Esophagus muscularis mucosa (tissue), 4 donors: ENCODE data around the gene WDR89. TPM values are rescaled to one million over a fixed set of nuclear protein-coding genes. Genes with fewer than 3 reads are reported as not detected.
A peak's percentile ranks its signal among the peaks of the same experiment; 100 is the strongest.
"Not testable (repeated sequence)": the region's sequence is repeated elsewhere in the genome, so short reads cannot be mapped to it uniquely, and the experiment has no call there.

ENCODE experiments used
- DNase-seq: peaks from one replicate; pipeline ENCODE4 v3.0.0-alpha.2; 2017; ENCODE audit errors: extremely low spot score
- H3K27ac ChIP-seq, 4 donors: fragments of 200-600 bp; sonication (generic); replicated peaks in 1 of 4; 1 replicate in 3 of 4; 2 replicates in 1 of 4; pipeline ENCODE4 v1.5.1; 2016 to 2019; ENCODE audit warnings: mild to moderate bottlenecking in 1 of 4
- H3K27me3 ChIP-seq, 4 donors: fragments of 200-600 bp; sonication (generic); one replicate each; pipeline versions ENCODE4 v1.5.1 to v1.6.0; 2016 to 2019
- H3K36me3 ChIP-seq, 4 donors: fragments of 200-600 bp; sonication (generic); one replicate each; pipeline ENCODE4 v1.5.1; 2016 to 2019
- H3K4me1 ChIP-seq, 4 donors: fragments of 200-600 bp; sonication (generic); one replicate each; pipeline ENCODE4 v1.5.1; 2016 to 2019
- H3K4me3 ChIP-seq, 4 donors: fragments of 200-600 bp; sonication (generic); 1 replicate in 2 of 4; 2 replicates in 2 of 4; pipeline ENCODE4 v1.5.1; 2016 to 2019; ENCODE audit warnings: mild to moderate bottlenecking in 4 of 4, moderate library complexity in 1 of 4
- H3K9me3 ChIP-seq, 4 donors: fragments of 200-600 bp; sonication (generic); 1 replicate in 3 of 4; 2 replicates in 1 of 4; pipeline ENCODE4 v1.5.1; 2016 to 2019
- EP300 ChIP-seq: sonication (generic); formaldehyde crosslinking; IDR thresholded peaks from one replicate; pipeline ENCODE4 v1.6.1; 2017; ENCODE audit warnings: antibody characterized with exemption
- POLR2A ChIP-seq: fragments of 450-650 bp; IDR thresholded peaks from one replicate; pipeline ENCODE4 v1.6.1; 2017; ENCODE audit warnings: antibody characterized with exemption, moderate library complexity, mild to moderate bottlenecking, low read depth
- POLR2AphosphoS5 ChIP-seq, 2 donors: sonication (generic); formaldehyde crosslinking; IDR thresholded peaks; one replicate each; pipeline ENCODE4 v1.6.1; 2017; ENCODE audit warnings: antibody characterized with exemption in 2 of 2
- WGBS: methylation state at CpG from one replicate; pipeline ENCODE4 v1.1.5; 2018; 5-methylcytosine and 5-hydroxymethylcytosine counted together
- intact Hi-C: fragments of 100-400 bp; cut with DNase I; formaldehyde crosslinking; loops from one replicate; pipeline ENCODE4 v1.15.1; 2023
- total RNA-seq, 4 donors: library from RNA; depleted of rRNA; stranded (reverse); fragments of >200 nt; gene quantifications; one replicate each; pipeline versions ENCODE4 v1.1.0 to v1.2.1, GENCODE V29; 2016
- TF ChIP-seq, protein P1 (sequence below), 3 experiments: fragments of 200-600 bp in 2 of 3; fragments of 450-650 bp in 1 of 3; sonication (generic) in 2 of 3; IDR thresholded peaks; one replicate each; pipeline ENCODE4 v1.5.1; 2017 to 2019; ENCODE audit warnings: antibody characterized with exemption in 3 of 3, mild to moderate bottlenecking in 2 of 3, moderate library complexity in 1 of 3

WDR89 gene
- total RNA-seq, 4 donors from 2014 or later = 4.5 to 9.6 (median 6.9) TPM

- DNase-seq = no peak
- peaks cover 0 to under 1% (median 0%) of the 10 kb centered on the region in 4 donors for H3K36me3 ChIP-seq
- WGBS = 84% methylated on average over 6 of the region's 6 CpGs
- no peak for TF ChIP-seq POLR2AphosphoS5 (IDR thresholded peaks at IDR 0.05)
- no peak for TF ChIP-seq POLR2A
- TF ChIP-seq EP300 = no peak
- TF ChIP-seq, protein P1, sequence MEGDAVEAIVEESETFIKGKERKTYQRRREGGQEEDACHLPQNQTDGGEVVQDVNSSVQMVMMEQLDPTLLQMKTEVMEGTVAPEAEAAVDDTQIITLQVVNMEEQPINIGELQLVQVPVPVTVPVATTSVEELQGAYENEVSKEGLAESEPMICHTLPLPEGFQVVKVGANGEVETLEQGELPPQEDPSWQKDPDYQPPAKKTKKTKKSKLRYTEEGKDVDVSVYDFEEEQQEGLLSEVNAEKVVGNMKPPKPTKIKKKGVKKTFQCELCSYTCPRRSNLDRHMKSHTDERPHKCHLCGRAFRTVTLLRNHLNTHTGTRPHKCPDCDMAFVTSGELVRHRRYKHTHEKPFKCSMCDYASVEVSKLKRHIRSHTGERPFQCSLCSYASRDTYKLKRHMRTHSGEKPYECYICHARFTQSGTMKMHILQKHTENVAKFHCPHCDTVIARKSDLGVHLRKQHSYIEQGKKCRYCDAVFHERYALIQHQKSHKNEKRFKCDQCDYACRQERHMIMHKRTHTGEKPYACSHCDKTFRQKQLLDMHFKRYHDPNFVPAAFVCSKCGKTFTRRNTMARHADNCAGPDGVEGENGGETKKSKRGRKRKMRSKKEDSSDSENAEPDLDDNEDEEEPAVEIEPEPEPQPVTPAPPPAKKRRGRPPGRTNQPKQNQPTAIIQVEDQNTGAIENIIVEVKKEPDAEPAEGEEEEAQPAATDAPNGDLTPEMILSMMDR (IDR thresholded peaks at IDR 0.05) = no peak
- H3K27ac ChIP-seq = no peak overlapping the region
- no peaks in the 10 kb centered on the region for H3K27me3 ChIP-seq
- H3K4me3 ChIP-seq = no peak overlapping the region
- intact Hi-C loops = loop anchor here (10.0 kb wide), 1 partner anchor 117 kb away; no protein-coding TSS in a partner anchor
- no peaks in the 10 kb centered on the region for H3K9me3 ChIP-seq
- H3K4me1 ChIP-seq = peaks cover 0 to 2% (median 2%) of the 10 kb centered on the region in 4 donors
Measured at GRCh38 chr14:63647696-63648410, 6.2 kb upstream of the WDR89 start.

GRCh38 chr14:63644741-63645140 is 3.1 kb upstream of the WDR89 start:
- intact Hi-C loops = loop anchor here (5.0 to 10.0 kb wide), 4 partner anchors 83 to 257 kb away; partner anchors contain the start of genes PPP2R5E and SGPP1
- WGBS = 80% methylated on average over 2 of the region's 2 CpGs

DNA sequence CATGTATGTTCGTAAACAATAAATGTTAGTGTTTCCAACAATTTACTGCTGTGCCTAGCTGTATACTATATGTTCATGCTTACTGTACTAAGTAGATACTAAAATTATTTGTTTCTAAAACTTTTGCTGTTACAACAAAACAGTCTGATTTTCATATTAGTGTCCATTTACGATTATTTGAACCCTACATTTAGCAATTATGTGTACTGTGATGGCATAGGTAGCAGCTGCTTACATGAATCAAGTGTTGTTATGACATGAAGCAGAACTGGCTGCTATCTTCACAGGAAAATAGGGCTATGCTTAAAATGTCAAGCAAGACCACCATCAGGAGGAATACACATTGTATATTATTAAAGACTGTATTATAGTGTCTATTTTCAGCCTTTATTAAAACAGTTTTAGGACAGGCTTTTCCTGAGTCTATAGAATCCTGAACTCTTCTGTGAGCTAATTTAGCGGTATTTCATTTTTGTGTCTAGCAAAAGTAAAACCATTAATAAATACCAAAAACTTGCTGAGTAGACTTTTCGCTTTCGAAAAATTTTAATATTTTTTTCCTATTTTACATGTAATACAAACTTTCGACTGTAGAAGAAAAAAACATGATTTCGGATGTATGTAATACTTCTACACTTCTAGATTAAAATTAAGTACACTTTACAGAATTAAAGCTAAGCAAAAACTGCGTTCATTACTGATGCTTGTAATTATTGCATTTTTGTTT is 1.1 kb upstream of the WDR89 start:
- Histone ChIP-seq H3K4me1 (peaks cover 5 to 17% (median 16%) of the 10 kb centered on the region in 4 donors), H3K36me3 (no peaks in the 10 kb centered on the region), H3K4me3 (peak overlapping the region; percentile 63 to 77 (median 68)), H3K9me3 (no peaks in the 10 kb centered on the region), H3K27me3 (no peaks in the 10 kb centered on the region), H3K27ac (peak overlapping the region; percentile 89 to 93 (median 92))
- DNase-seq = no peak
- TF ChIP-seq POLR2AphosphoS5 (IDR thresholded peaks at IDR 0.05) = no peak
- no peak for TF ChIP-seq POLR2A
- TF ChIP-seq, protein P1 (IDR thresholded peaks at IDR 0.05) = no peak
- no peak for TF ChIP-seq EP300
- intact Hi-C loops = loop anchor here (5.0 to 10.0 kb wide), 4 partner anchors 84 to 256 kb away; partner anchors contain the start of genes PPP2R5E and SGPP1
- 54% methylated on average over 8 of the region's 8 CpGs for WGBS

More at GRCh38 chr14:63644741-63645140, 3.1 kb upstream of the WDR89 start:
- no peaks in the 10 kb centered on the region for H3K36me3 ChIP-seq
- TF ChIP-seq, protein P1 (IDR thresholded peaks at IDR 0.05) = no peak
- TF ChIP-seq EP300 (no peak), POLR2AphosphoS5 (IDR thresholded peaks at IDR 0.05) (no peak), POLR2A (no peak)
- no peaks in the 10 kb centered on the region for H3K27me3 ChIP-seq
- H3K4me3 ChIP-seq = no peak overlapping the region
- peaks cover 5 to 17% (median 14%) of the 10 kb centered on the region in 4 donors for H3K4me1 ChIP-seq
- no peak overlapping the region for H3K27ac ChIP-seq
- DNase-seq = no peak
- no peaks in the 10 kb centered on the region for H3K9me3 ChIP-seq

DNA sequence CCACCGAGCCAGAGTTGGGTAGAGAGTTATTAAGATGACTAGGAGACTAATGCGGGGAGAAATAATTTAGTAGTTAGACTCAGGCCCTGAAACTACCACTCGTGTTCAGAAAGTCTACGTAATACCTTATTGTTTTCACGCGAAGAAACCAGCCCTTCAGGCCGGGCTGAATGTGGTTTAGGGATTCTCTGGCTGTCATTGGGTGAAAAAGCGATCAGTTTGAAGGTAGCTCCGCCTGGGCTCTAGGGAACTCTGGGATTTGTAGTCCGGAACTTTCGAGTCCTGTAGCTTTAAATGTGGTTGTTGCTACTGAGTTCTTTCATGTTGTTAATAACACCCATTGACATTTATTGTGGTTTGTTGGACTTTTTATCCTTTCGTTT is 549 bp upstream of the WDR89 start:
- peak; percentile 95 for DNase-seq
- intact Hi-C loops = loop anchor here (5.0 to 10.0 kb wide), 4 partner anchors 85 to 255 kb away; partner anchors contain the start of genes PPP2R5E and SGPP1
- no peaks in the 10 kb centered on the region for H3K36me3 ChIP-seq
- peak overlapping the region; percentile 89 to 93 (median 92) for H3K27ac ChIP-seq
- no peaks in the 10 kb centered on the region for H3K9me3 ChIP-seq
- H3K4me1 ChIP-seq = peaks cover 5 to 17% (median 16%) of the 10 kb centered on the region in 4 donors
- TF ChIP-seq POLR2A (no peak), POLR2AphosphoS5 (IDR thresholded peaks at IDR 0.05) (peak in 1 of 2 donors; percentile 16)
- peak overlapping the region; percentile 63 to 77 (median 68) for H3K4me3 ChIP-seq
- H3K27me3 ChIP-seq = no peaks in the 10 kb centered on the region
- under 1% methylated on average over 12 of the region's 12 CpGs for WGBS

DNA sequence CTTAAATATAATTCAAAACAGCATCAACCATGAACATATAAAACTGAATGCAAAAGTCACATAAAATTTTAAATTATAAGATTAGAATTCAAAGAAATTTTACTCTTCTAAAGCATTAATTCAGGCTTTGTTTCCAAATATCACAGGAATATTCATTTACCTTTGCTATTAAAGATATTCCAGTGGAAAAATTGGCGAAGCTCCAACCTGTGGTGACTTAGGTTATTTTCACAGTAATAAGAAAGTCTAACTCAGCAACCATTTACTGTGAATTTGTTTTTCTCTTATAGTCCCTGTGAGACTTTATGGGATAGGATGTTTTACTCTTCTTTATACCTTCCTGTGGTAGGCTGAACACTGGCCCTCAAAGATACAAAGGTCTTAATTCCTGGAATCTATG is 3.2 kb downstream of the WDR89 start:
- peaks cover 5 to 17% (median 16%) of the 10 kb centered on the region in 4 donors for H3K4me1 ChIP-seq
- intact Hi-C loops = no loop called here
- no peaks in the 10 kb centered on the region for H3K36me3 ChIP-seq
- H3K4me3 ChIP-seq = no peak overlapping the region
- WGBS = 90% methylated on average over 1 of the region's 1 CpG
- no peak overlapping the region for H3K27ac ChIP-seq
- no peak for TF ChIP-seq POLR2AphosphoS5 (IDR thresholded peaks at IDR 0.05)
- TF ChIP-seq POLR2A = no peak
- TF ChIP-seq EP300 = no peak
- TF ChIP-seq, protein P1 (IDR thresholded peaks at IDR 0.05) = no peak
- H3K27me3 ChIP-seq = no peaks in the 10 kb centered on the region
- peaks cover 0 to 7% (median 3%) of the 10 kb centered on the region in 4 donors for H3K9me3 ChIP-seq
- DNase-seq = no peak

- H3K4me3 ChIP-seq, DNase-seq, H3K27me3 ChIP-seq, H3K9me3 ChIP-seq, H3K36me3 ChIP-seq, intact Hi-C loops, H3K27ac ChIP-seq: not testable (repeated sequence)
- WGBS = 98% methylated on average over 4 of the region's 4 CpGs
- peaks cover 5 to 12% (median 10%) of the 10 kb centered on the region in 4 donors for H3K4me1 ChIP-seq
Measured at GRCh38 chr14:63636094-63636635, 5.5 kb downstream of the WDR89 start.
